Measurements from ENCODE around the gene TEAD3.
"Not testable (repeated sequence)": the region's sequence is repeated elsewhere in the genome, so short reads cannot be mapped to it uniquely, and the experiment has no call there.

- TF ChIP-seq CTCF, POLR2A (IDR thresholded peaks at IDR 0.05): not testable (repeated sequence)
Measured at GRCh38 chr6:35515939-35516338, 19.1 kb upstream of the TEAD3 start.
